H9 (cell line): ENCODE data around the gene HIGD2A. TPM values are rescaled to one million over a fixed set of nuclear protein-coding genes. Genes with fewer than 3 reads are reported as not detected.

ENCODE experiments used
- DNase-seq: peaks from one replicate; pipeline ENCODE4 v3.0.0-alpha.2; 2017
- H2AFZ ChIP-seq: one replicate; pipeline ENCODE4 v1.6.1; 2013; ENCODE audit warnings: mild to moderate bottlenecking, low read length, control low read depth, moderate library complexity
- H2AK5ac ChIP-seq: 2 replicates; pipeline ENCODE4 v1.6.1; 2013; ENCODE audit warnings: low read length, control low read depth, mixed read lengths; ENCODE audit not compliant: insufficient read length
- H2BK120ac ChIP-seq: one replicate; pipeline ENCODE4 v1.6.1; 2013; ENCODE audit warnings: low read depth, mild to moderate bottlenecking, low read length, control low read depth, inconsistent platforms; ENCODE audit not compliant: poor library complexity, severe bottlenecking
- H2BK12ac ChIP-seq: 2 replicates; pipeline ENCODE4 v1.6.1; 2013; ENCODE audit warnings: low read length, control low read depth, mixed read lengths, low read depth; ENCODE audit not compliant: insufficient read length
- H2BK15ac ChIP-seq: 2 replicates; pipeline ENCODE4 v1.6.1; 2013; ENCODE audit warnings: low read depth, low read length, control low read depth
- H2BK20ac ChIP-seq: one replicate; pipeline ENCODE4 v1.6.1; 2013; ENCODE audit warnings: low read depth, mild to moderate bottlenecking, low read length, control low read depth, inconsistent platforms; ENCODE audit not compliant: poor library complexity, severe bottlenecking
- H2BK5ac ChIP-seq: 2 replicates; pipeline ENCODE4 v1.6.1; 2013; ENCODE audit warnings: low read length, control low read depth, mixed read lengths; ENCODE audit not compliant: insufficient read length
- H3K14ac ChIP-seq: 2 replicates; pipeline ENCODE4 v1.6.1; 2013; ENCODE audit warnings: low read length, control low read depth; ENCODE audit not compliant: insufficient read depth
- H3K18ac ChIP-seq: 2 replicates; pipeline ENCODE4 v1.6.1; 2013; ENCODE audit warnings: low read depth, mild to moderate bottlenecking, mixed read lengths, low read length, control low read depth; ENCODE audit not compliant: insufficient read length
- H3K23ac ChIP-seq: 2 replicates; pipeline ENCODE4 v1.6.1; 2013; ENCODE audit warnings: low read length, control low read depth, mixed read lengths, low read depth; ENCODE audit not compliant: insufficient read length
- H3K23me2 ChIP-seq: 2 replicates; pipeline ENCODE4 v1.6.1; 2013; ENCODE audit warnings: low read depth, mild to moderate bottlenecking, mixed read lengths, low read length, control low read depth; ENCODE audit not compliant: insufficient read length, poor library complexity, severe bottlenecking
- H3K27ac ChIP-seq: 2 replicates; pipeline ENCODE4 v1.5.1; 2013; ENCODE audit warnings: low read length, control low read depth, mixed read lengths, low read depth; ENCODE audit not compliant: insufficient read length
- H3K27me3 ChIP-seq: 2 replicates; pipeline ENCODE4 v1.6.1; 2013; ENCODE audit warnings: low read length, control low read depth, inconsistent platforms; ENCODE audit not compliant: insufficient read depth
- H3K4ac ChIP-seq: 2 replicates; pipeline ENCODE4 v1.6.1; 2013; ENCODE audit warnings: low read depth, mild to moderate bottlenecking, control low read depth, inconsistent platforms, low read length, moderate library complexity
- H3K4me1 ChIP-seq: 2 replicates; pipeline ENCODE4 v1.6.1; 2013; ENCODE audit warnings: low read length, control low read depth, inconsistent platforms; ENCODE audit not compliant: insufficient read depth
- H3K4me2 ChIP-seq: 2 replicates; pipeline ENCODE4 v1.6.1; 2013; ENCODE audit warnings: low read length, control low read depth, mixed read lengths; ENCODE audit not compliant: insufficient read length, insufficient read depth
- H3K56ac ChIP-seq: 2 replicates; pipeline ENCODE4 v1.6.1; 2013; ENCODE audit warnings: low read depth, mild to moderate bottlenecking, mixed read lengths, low read length, control low read depth; ENCODE audit not compliant: insufficient read length
- H3K79me1 ChIP-seq: 2 replicates; pipeline ENCODE4 v1.6.1; 2013; ENCODE audit warnings: low read depth, mild to moderate bottlenecking, moderate library complexity, low read length, control low read depth, inconsistent platforms; ENCODE audit not compliant: insufficient read depth, poor library complexity, severe bottlenecking
- H3K79me2 ChIP-seq: 2 replicates; pipeline ENCODE4 v1.6.1; 2013; ENCODE audit warnings: low read length, control low read depth, inconsistent platforms; ENCODE audit not compliant: insufficient read depth
- H3K9ac ChIP-seq: 2 replicates; pipeline ENCODE4 v1.6.1; 2013; ENCODE audit warnings: low read length, control low read depth, mixed read lengths; ENCODE audit not compliant: insufficient read length; ENCODE audit errors: extremely low read depth
- H3K9me3 ChIP-seq: one replicate; pipeline ENCODE4 v1.6.1; 2013; ENCODE audit warnings: low read depth, low read length, inconsistent platforms; ENCODE audit not compliant: control insufficient read depth
- H3T11ph ChIP-seq: one replicate; pipeline ENCODE4 v1.6.1; 2013; ENCODE audit warnings: mild to moderate bottlenecking, low read length, control low read depth, inconsistent platforms
- H4K20me1 ChIP-seq: one replicate; pipeline ENCODE4 v1.6.1; 2013; ENCODE audit not compliant: control insufficient read depth, insufficient read length, insufficient read depth
- H4K5ac ChIP-seq: 2 replicates; pipeline ENCODE4 v1.6.1; 2013; ENCODE audit warnings: low read depth, mild to moderate bottlenecking, mixed read lengths, low read length, control low read depth; ENCODE audit not compliant: insufficient read length
- H4K8ac ChIP-seq: replicated peaks from 2 replicates; pipeline ENCODE4 v1.6.1; 2013; ENCODE audit warnings: low read length, control low read depth, mixed read lengths, low read depth; ENCODE audit not compliant: insufficient read length
- H4K91ac ChIP-seq: 2 replicates; pipeline ENCODE4 v1.6.1; 2013; ENCODE audit warnings: low read depth, mild to moderate bottlenecking, moderate library complexity, mixed read lengths, low read length, control low read depth; ENCODE audit not compliant: insufficient read length
- H3K27ac Mint-ChIP-seq, 3 experiments: 2 replicates in 2 of 3; 3 replicates in 1 of 3; pipeline ENCODE4 v1.8.0; 2020 to 2021; ENCODE audit warnings: mixed read lengths in 3 of 3, mild to moderate bottlenecking in 1 of 3, moderate library complexity in 1 of 3
- H3K27me3 Mint-ChIP-seq: 2 replicates; pipeline ENCODE4 v1.8.0; 2021; ENCODE audit warnings: low read depth, mild to moderate bottlenecking, moderate library complexity, mixed read lengths
- H3K36me3 Mint-ChIP-seq, 3 experiments: 2 replicates in 2 of 3; 3 replicates in 1 of 3; pipeline ENCODE4 v1.8.0; 2020 to 2021; ENCODE audit warnings: low read depth in 3 of 3, mixed read lengths in 3 of 3; ENCODE audit not compliant: insufficient read depth in 1 of 3
- H3K4me1 Mint-ChIP-seq, 2 experiments: 2 replicates each; pipeline ENCODE4 v1.8.0; 2020; ENCODE audit warnings: mixed read lengths in 2 of 2
- H3K4me3 Mint-ChIP-seq, 2 experiments: 2 replicates in 1 of 2; 3 replicates in 1 of 2; pipeline ENCODE4 v1.8.0; 2020 to 2021; ENCODE audit warnings: mild to moderate bottlenecking in 2 of 2, mixed read lengths in 2 of 2, moderate library complexity in 1 of 2
- H3K9me3 Mint-ChIP-seq, 2 experiments: 2 replicates in 1 of 2; 3 replicates in 1 of 2; pipeline ENCODE4 v1.8.0; 2020; ENCODE audit warnings: mild to moderate bottlenecking in 2 of 2, mixed read lengths in 2 of 2, moderate library complexity in 1 of 2
- CTCF ChIP-seq: fragments of 200-600 bp; sonication (generic); conservative IDR thresholded peaks from 3 replicates; pipeline ENCODE4 v1.8.0; 2021; ENCODE audit warnings: antibody characterized with exemption, mild to moderate bottlenecking
- WGBS: extraction: QIAGEN DNeasy Blood & Tissue Kit; methylation state at CpG from one replicate; pipeline ENCODE4 v1.1.7; 2013; ENCODE audit warnings: missing lambda C conversion rate, low lambda C conversion rate, mixed read lengths; ENCODE audit not compliant: insufficient read length; ENCODE audit errors: extremely low coverage; 5-methylcytosine and 5-hydroxymethylcytosine counted together
- total RNA-seq: library from RNA; stranded (reverse); gene quantifications from 2 replicates; pipeline ENCODE4 v1.2.1, GENCODE V29; 2021

Gene HIGD2A
- total RNA-seq, 1 experiment from 2014 or later = 92.3 TPM

GRCh38 chr5:176418251-176418650 is 29.7 kb downstream of the HIGD2A start:
- H2BK15ac ChIP-seq = no peak overlapping the region
- no peak overlapping the region for H3T11ph ChIP-seq
- H4K8ac ChIP-seq = no peak overlapping the region
- DNase-seq = no peak
- TF ChIP-seq CTCF = no peak
- no peak overlapping the region for H3K4ac ChIP-seq
- peaks cover 6 to 9% of the 10 kb centered on the region in 2 experiments; a peak in 3 of 4 replicates for H3K4me1 Mint-ChIP-seq
- peaks cover 30 to 46% of the 10 kb centered on the region in 2 experiments for H3K9me3 Mint-ChIP-seq
- no peak overlapping the region for H3K23ac ChIP-seq
- H3K9ac ChIP-seq = no peak overlapping the region
- peaks cover 26% of the 10 kb centered on the region for H3K27me3 Mint-ChIP-seq
- H2BK120ac ChIP-seq = no peak overlapping the region
- no peaks in the 10 kb centered on the region; the same call in 1 of the 2 replicates for H3K27me3 ChIP-seq
- H2BK12ac ChIP-seq = no peak overlapping the region
- H3K79me1 ChIP-seq = no peaks in the 10 kb centered on the region
- H3K27ac Mint-ChIP-seq = no peak overlapping the region
- H3K9me3 ChIP-seq = no peaks in the 10 kb centered on the region
- H3K4me3 Mint-ChIP-seq = no peak overlapping the region
- no peak overlapping the region for H4K5ac ChIP-seq
- no CpG with 5 or more reads among the region's 9 CpGs for WGBS
- H3K14ac ChIP-seq = no peak overlapping the region
- H2AK5ac ChIP-seq = no peak overlapping the region
- no peaks in the 10 kb centered on the region for H3K79me2 ChIP-seq
- H3K36me3 Mint-ChIP-seq = peaks cover 0 to 28% (median 17%) of the 10 kb centered on the region in 3 experiments; a peak in 5 of 7 replicates
- H3K18ac ChIP-seq = no peak overlapping the region
- no peak overlapping the region for H3K56ac ChIP-seq
- no peak overlapping the region for H2BK20ac ChIP-seq
- H2AFZ ChIP-seq = no peak overlapping the region
- peaks cover 5% of the 10 kb centered on the region for H3K23me2 ChIP-seq
- no peaks in the 10 kb centered on the region for H4K20me1 ChIP-seq
- H3K4me1 ChIP-seq = no peaks in the 10 kb centered on the region
- no peak overlapping the region for H3K4me2 ChIP-seq
- H2BK5ac ChIP-seq = no peak overlapping the region
- H4K91ac ChIP-seq = no peak overlapping the region
- no peak overlapping the region for H3K27ac ChIP-seq
